Astrocyte (in vitro differentiated cells and primary cell): ENCODE data around the gene GLRX. TPM values are rescaled to one million over a fixed set of nuclear protein-coding genes. Genes with fewer than 3 reads are reported as not detected.

ENCODE experiments used
- DNase-seq: peaks from one replicate; pipeline ENCODE4 v3.0.0-alpha.2; 2010; ENCODE audit warnings: low read depth
- FAIRE-seq: peaks from 2 replicates; lab custom pipeline; 2011; peaks lifted over from hg19 to GRCh38; lab: Jason Lieb, UNC
- H2AFZ ChIP-seq: 2 replicates; pipeline ENCODE4 v1.6.0; 2012; ENCODE audit warnings: low read depth, low read length, inconsistent platforms
- H3K27ac ChIP-seq: 2 replicates; pipeline ENCODE4 v1.5.1; 2011; ENCODE audit warnings: low read depth, low read length, inconsistent platforms
- H3K27me3 ChIP-seq: 2 replicates; pipeline ENCODE4 v1.6.0; 2011; ENCODE audit warnings: low read length, inconsistent platforms; ENCODE audit not compliant: insufficient read depth
- H3K36me3 ChIP-seq: 2 replicates; pipeline ENCODE4 v1.5.1; 2011; ENCODE audit warnings: low read length, inconsistent platforms; ENCODE audit not compliant: insufficient read depth
- H3K4me1 ChIP-seq: 2 replicates; pipeline ENCODE4 v1.5.1; 2011; ENCODE audit warnings: low read length, inconsistent platforms; ENCODE audit not compliant: insufficient read depth
- H3K4me2 ChIP-seq: 2 replicates; pipeline ENCODE4 v1.6.0; 2012; ENCODE audit warnings: low read length, inconsistent platforms
- H3K4me3 ChIP-seq: 2 replicates; pipeline ENCODE4 v1.5.1; 2011; ENCODE audit warnings: low read depth, mild to moderate bottlenecking, low read length, inconsistent platforms; ENCODE audit not compliant: insufficient read depth
- H3K79me2 ChIP-seq: 2 replicates; pipeline ENCODE4 v1.6.0; 2012; ENCODE audit warnings: mild to moderate bottlenecking, low read length, inconsistent platforms; ENCODE audit not compliant: insufficient read depth
- H3K9ac ChIP-seq: 2 replicates; pipeline ENCODE4 v1.6.0; 2012; ENCODE audit warnings: mild to moderate bottlenecking, low read length, inconsistent platforms
- H3K9me3 ChIP-seq: 2 replicates; pipeline ENCODE4 v1.5.1; 2012; ENCODE audit warnings: low read depth, mild to moderate bottlenecking, low read length, inconsistent platforms; ENCODE audit not compliant: insufficient read depth
- H4K20me1 ChIP-seq: 2 replicates; pipeline ENCODE4 v1.6.0; 2012; ENCODE audit warnings: low read length, inconsistent platforms; ENCODE audit not compliant: insufficient read depth
- H3K27ac Mint-ChIP-seq: one replicate; pipeline ENCODE4 v1.8.0; 2021; ENCODE audit warnings: mild to moderate bottlenecking, mixed read lengths; ENCODE audit not compliant: unreplicated experiment
- H3K27me3 Mint-ChIP-seq: one replicate; pipeline ENCODE4 v1.8.0; 2021; ENCODE audit warnings: low read depth, mixed read lengths; ENCODE audit not compliant: unreplicated experiment
- H3K36me3 Mint-ChIP-seq: one replicate; pipeline ENCODE4 v1.8.0; 2021; ENCODE audit warnings: low read depth, mixed read lengths; ENCODE audit not compliant: unreplicated experiment
- H3K4me1 Mint-ChIP-seq: one replicate; pipeline ENCODE4 v1.8.0; 2021; ENCODE audit warnings: low read depth, mixed read lengths; ENCODE audit not compliant: unreplicated experiment
- H3K4me3 Mint-ChIP-seq: one replicate; pipeline ENCODE4 v1.8.0; 2021; ENCODE audit warnings: mild to moderate bottlenecking, moderate library complexity, mixed read lengths; ENCODE audit not compliant: unreplicated experiment
- H3K9me3 Mint-ChIP-seq: one replicate; pipeline ENCODE4 v1.8.0; 2021; ENCODE audit warnings: mild to moderate bottlenecking, mixed read lengths; ENCODE audit not compliant: unreplicated experiment
- CTCF ChIP-seq: IDR thresholded peaks from 2 replicates; pipeline ENCODE4 v1.5.1; 2011; ENCODE audit warnings: low read depth, mild to moderate bottlenecking, inconsistent platforms, low read length, moderate library complexity; ENCODE audit not compliant: insufficient read depth
- EZH2 ChIP-seq: IDR thresholded peaks from 2 replicates; pipeline ENCODE4 v1.6.1; 2012; ENCODE audit warnings: mild to moderate bottlenecking, low read length, inconsistent platforms; ENCODE audit not compliant: insufficient read depth
- total RNA-seq: library from RNA; stranded (reverse); gene quantifications from 2 replicates; pipeline ENCODE4 v1.2.1, GENCODE V29; 2021

GLRX gene
- total RNA-seq, 1 donor from 2014 or later, result 38.4 TPM

GRCh38 chr5:95835682-95836385 lies 13.3 kb upstream of the GLRX start:
- Mint-ChIP-seq H3K27ac (no peak overlapping the region), H3K27me3 (peaks cover 2% of the 10 kb centered on the region), H3K36me3 (no peaks in the 10 kb centered on the region), H3K9me3 (peaks cover 5% of the 10 kb centered on the region), H3K4me1 (peaks cover 3% of the 10 kb centered on the region), H3K4me3 (peak overlapping the region; percentile 0)
- TF ChIP-seq CTCF (no peak), EZH2 (no peak)
- Histone ChIP-seq H3K4me1 (peaks cover 3% of the 10 kb centered on the region), H3K4me2 (peak overlapping the region; percentile 31), H3K9ac (no peak overlapping the region), H3K9me3 (no peaks in the 10 kb centered on the region), H3K79me2 (no peaks in the 10 kb centered on the region), H3K27me3 (no peaks in the 10 kb centered on the region), H3K4me3 (no peak overlapping the region), H3K36me3 (no peaks in the 10 kb centered on the region), H4K20me1 (no peaks in the 10 kb centered on the region), H2AFZ (peak overlapping the region; percentile 35), H3K27ac (no peak overlapping the region)
- FAIRE-seq (no peak), DNase-seq (no peak)

GRCh38 chr5:95832664-95833063 lies 10.1 kb upstream of the GLRX start:
- H3K27ac Mint-ChIP-seq, result no peak overlapping the region
- H4K20me1 ChIP-seq, result no peaks in the 10 kb centered on the region
- no peaks in the 10 kb centered on the region for H3K79me2 ChIP-seq
- TF ChIP-seq EZH2 (no peak), CTCF (no peak)
- no peak overlapping the region for H3K4me3 Mint-ChIP-seq
- no peak overlapping the region for H3K4me2 ChIP-seq
- H3K27me3 Mint-ChIP-seq, result peaks cover 4% of the 10 kb centered on the region
- no peak for FAIRE-seq
- H3K36me3 ChIP-seq, result no peaks in the 10 kb centered on the region
- peaks cover 3% of the 10 kb centered on the region for H3K4me1 ChIP-seq
- peaks cover 3% of the 10 kb centered on the region for H3K4me1 Mint-ChIP-seq
- H3K9me3 ChIP-seq, result no peaks in the 10 kb centered on the region
- H2AFZ ChIP-seq, result no peak overlapping the region
- no peak overlapping the region for H3K4me3 ChIP-seq
- no peaks in the 10 kb centered on the region for H3K36me3 Mint-ChIP-seq
- H3K27me3 ChIP-seq, result no peaks in the 10 kb centered on the region
- H3K27ac ChIP-seq, result no peak overlapping the region
- DNase-seq, result no peak
- no peak overlapping the region for H3K9ac ChIP-seq
- peaks cover 4% of the 10 kb centered on the region for H3K9me3 Mint-ChIP-seq

- no peak for TF ChIP-seq CTCF
- H3K79me2 ChIP-seq, result no peaks in the 10 kb centered on the region
- no peaks in the 10 kb centered on the region for H3K36me3 ChIP-seq
- H3K4me1 ChIP-seq, result peaks cover 3% of the 10 kb centered on the region
- H4K20me1 ChIP-seq, result no peaks in the 10 kb centered on the region
- H3K4me2 ChIP-seq, result no peak overlapping the region
- Mint-ChIP-seq H3K4me1 (no peaks in the 10 kb centered on the region), H3K27me3 (peaks cover 6% of the 10 kb centered on the region), H3K36me3 (no peaks in the 10 kb centered on the region), H3K9me3 (peaks cover 6% of the 10 kb centered on the region), H3K4me3 (no peak overlapping the region), H3K27ac (no peak overlapping the region)
- H3K9ac ChIP-seq, result no peak overlapping the region
- no peaks in the 10 kb centered on the region for H3K9me3 ChIP-seq
- no peaks in the 10 kb centered on the region for H3K27me3 ChIP-seq
- no peak for FAIRE-seq
- H3K4me3 ChIP-seq, result no peak overlapping the region
- no peak for DNase-seq
- H2AFZ ChIP-seq, result no peak overlapping the region
- H3K27ac ChIP-seq, result no peak overlapping the region
These were observed 7.7 kb upstream of the GLRX start for GRCh38 chr5:95830226-95830625.
